ENCODE results near the gene CR2.

CR2 gene

DNA sequence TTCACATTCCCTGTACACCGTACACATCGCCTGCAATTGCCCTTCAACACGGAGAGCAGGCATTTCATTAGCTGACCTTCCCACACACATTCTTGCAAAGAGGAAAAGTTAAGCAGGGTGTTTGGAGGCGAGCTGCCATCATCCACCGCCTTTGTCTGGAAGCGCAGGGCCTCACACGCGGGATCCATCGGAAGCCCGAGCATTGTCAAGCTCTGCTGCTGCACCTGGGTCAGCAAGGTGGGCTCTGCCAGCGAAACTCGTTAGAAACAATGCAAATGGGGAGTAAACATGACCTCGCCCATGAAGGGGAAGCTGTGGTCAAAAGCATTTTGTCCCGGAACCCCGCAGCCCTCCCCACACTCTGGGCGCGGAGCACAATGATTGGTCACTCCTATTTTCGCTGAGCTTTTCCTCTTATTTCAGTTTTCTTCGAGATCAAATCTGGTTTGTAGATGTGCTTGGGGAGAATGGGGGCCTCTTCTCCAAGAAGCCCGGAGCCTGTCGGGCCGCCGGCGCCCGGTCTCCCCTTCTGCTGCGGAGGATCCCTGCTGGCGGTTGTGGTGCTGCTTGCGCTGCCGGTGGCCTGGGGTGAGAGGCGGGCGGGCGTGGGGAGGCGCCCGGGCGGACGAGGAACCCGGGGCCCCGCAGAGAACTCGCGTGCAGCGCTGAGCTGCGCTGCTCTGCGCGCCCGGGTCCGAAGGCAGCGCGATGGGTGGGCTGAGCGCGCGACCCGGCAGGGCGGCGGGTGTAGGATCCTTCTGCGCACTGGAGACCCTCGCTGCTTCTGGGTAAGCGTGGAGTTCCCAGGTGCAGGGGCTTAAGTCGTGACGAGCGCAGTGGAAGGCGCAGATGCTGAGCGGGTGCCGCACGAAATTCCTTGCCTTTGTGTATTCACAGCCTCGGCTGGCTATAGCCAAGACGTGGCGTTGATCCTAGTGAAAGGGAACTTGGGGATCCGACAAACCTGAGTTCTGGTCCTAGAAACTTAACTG lies 42.0 kb downstream of the CR2 start, which contains the start of gene CR1:
TSS of gene CR1 (plus strand) at position 357 of the 992 bp plus-strand sequence. CDS start at position 468, 111 bp downstream.
- no peak within 1 kb of the TSS for H3K27ac ChIP-seq
- no peak for TF ChIP-seq ZFX (IDR thresholded peaks at IDR 0.05; ENCODE audit: borderline replicate concordance)
- TF ChIP-seq, protein P1, sequence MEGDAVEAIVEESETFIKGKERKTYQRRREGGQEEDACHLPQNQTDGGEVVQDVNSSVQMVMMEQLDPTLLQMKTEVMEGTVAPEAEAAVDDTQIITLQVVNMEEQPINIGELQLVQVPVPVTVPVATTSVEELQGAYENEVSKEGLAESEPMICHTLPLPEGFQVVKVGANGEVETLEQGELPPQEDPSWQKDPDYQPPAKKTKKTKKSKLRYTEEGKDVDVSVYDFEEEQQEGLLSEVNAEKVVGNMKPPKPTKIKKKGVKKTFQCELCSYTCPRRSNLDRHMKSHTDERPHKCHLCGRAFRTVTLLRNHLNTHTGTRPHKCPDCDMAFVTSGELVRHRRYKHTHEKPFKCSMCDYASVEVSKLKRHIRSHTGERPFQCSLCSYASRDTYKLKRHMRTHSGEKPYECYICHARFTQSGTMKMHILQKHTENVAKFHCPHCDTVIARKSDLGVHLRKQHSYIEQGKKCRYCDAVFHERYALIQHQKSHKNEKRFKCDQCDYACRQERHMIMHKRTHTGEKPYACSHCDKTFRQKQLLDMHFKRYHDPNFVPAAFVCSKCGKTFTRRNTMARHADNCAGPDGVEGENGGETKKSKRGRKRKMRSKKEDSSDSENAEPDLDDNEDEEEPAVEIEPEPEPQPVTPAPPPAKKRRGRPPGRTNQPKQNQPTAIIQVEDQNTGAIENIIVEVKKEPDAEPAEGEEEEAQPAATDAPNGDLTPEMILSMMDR (IDR thresholded peaks at IDR 0.05) = no peak

GRCh38 chr1:207497941-207498340 lies 43.8 kb downstream of the CR2 start:
- no peak for TF ChIP-seq ZFX (IDR thresholded peaks at IDR 0.05; ENCODE audit: borderline replicate concordance)
- TF ChIP-seq, protein P1 (IDR thresholded peaks at IDR 0.05) = no peak
- no peak overlapping the region for H3K27ac ChIP-seq

GRCh38 chr1:207499573-207499972 lies 45.4 kb downstream of the CR2 start:
- TF ChIP-seq ZFX (IDR thresholded peaks at IDR 0.05; ENCODE audit: borderline replicate concordance) = no peak
- TF ChIP-seq, protein P1 (IDR thresholded peaks at IDR 0.05) = peak; percentile 96
- no peak overlapping the region for H3K27ac ChIP-seq

GRCh38 chr1:207500306-207500705 lies 46.2 kb downstream of the CR2 start:
- TF ChIP-seq, protein P1 (IDR thresholded peaks at IDR 0.05) = no peak
- TF ChIP-seq ZFX (IDR thresholded peaks at IDR 0.05; ENCODE audit: borderline replicate concordance) = no peak
- no peak overlapping the region for H3K27ac ChIP-seq

DNA sequence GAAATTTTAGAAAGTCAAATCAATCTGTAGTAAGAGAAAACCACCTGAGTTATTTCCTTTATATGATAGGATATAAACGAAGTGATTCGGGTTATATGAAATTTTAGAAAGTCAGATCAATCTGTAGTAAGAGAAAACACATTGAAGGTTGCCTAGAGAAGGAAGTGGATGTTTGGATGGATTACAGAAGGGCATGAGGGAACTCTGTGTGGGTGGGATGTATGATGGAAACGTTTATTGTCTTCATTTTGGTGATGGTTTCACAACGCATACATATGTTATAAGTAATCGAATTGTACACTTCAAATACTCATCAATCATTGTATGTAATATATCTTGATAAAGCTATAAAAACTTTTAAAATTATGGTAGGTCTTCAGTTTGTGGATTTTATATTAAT lies 46.9 kb downstream of the CR2 start:
- TF ChIP-seq, protein P1 (IDR thresholded peaks at IDR 0.05) = no peak
- TF ChIP-seq ZFX (IDR thresholded peaks at IDR 0.05; ENCODE audit: borderline replicate concordance) = no peak
- no peak overlapping the region for H3K27ac ChIP-seq

- TF ChIP-seq, protein P1 (IDR thresholded peaks at IDR 0.05) = no peak
- H3K27ac ChIP-seq = no peak overlapping the region
These were observed 48.6 kb downstream of the CR2 start for GRCh38 chr1:207502726-207503125.

DNA sequence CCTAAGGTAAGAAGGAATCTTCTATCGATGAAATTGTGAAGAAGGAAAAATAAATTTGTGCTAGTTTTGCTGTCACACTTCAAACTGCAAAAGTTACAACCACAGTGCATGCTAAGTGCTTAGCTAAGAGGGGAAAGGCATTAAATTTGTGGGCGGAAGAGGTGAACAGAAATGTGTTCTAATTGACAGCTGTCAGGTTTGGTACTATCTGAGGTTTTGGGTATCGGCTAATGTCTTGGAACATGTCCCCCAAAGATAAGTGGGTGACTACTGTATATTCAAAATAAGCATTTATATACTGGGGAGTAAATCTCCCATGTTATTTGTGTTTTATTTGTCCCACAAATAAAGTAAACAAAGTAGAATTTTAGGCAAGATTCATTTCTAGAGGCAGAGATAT lies 49.8 kb downstream of the CR2 start:
- H3K27ac ChIP-seq = no peak overlapping the region
- TF ChIP-seq ZFX (IDR thresholded peaks at IDR 0.05; ENCODE audit: borderline replicate concordance) = no peak
- TF ChIP-seq, protein P1 (IDR thresholded peaks at IDR 0.05) = no peak
